HG02981 (cell line): ENCODE measurements around the gene GNAO1.
"Not testable (repeated sequence)": the region's sequence is repeated elsewhere in the genome, so short reads cannot be mapped to it uniquely, and the experiment has no call there.

Experiments used
- ATAC-seq: cut with Tn5 transposase; IDR thresholded peaks from one replicate; pipeline ENCODE4 v1.9.1; 2021; ENCODE audit warnings: mild to moderate bottlenecking, moderate library complexity; ENCODE audit not compliant: unreplicated experiment

The GNAO1 gene

GRCh38 chr16:56357241-56357764 lies 166.0 kb downstream of the GNAO1 start:
- no peak for ATAC-seq

GRCh38 chr16:56357765-56358322 lies 166.6 kb downstream of the GNAO1 start:
- ATAC-seq = no peak

- ATAC-seq = no peak
These were observed 169.1 kb downstream of the GNAO1 start for GRCh38 chr16:56360117-56361008.

GRCh38 chr16:56362057-56362655 lies 170.9 kb downstream of the GNAO1 start:
- ATAC-seq = no peak

GRCh38 chr16:56362706-56363105 lies 171.4 kb downstream of the GNAO1 start:
- ATAC-seq = no peak

GRCh38 chr16:56363181-56363716 lies 172.0 kb downstream of the GNAO1 start:
- ATAC-seq = no peak

- no peak for ATAC-seq
These were observed 172.7 kb downstream of the GNAO1 start for GRCh38 chr16:56363781-56364565.

GRCh38 chr16:56364865-56365264 lies 173.6 kb downstream of the GNAO1 start:
- ATAC-seq = no peak

GRCh38 chr16:56365552-56365951 lies 174.3 kb downstream of the GNAO1 start:
- no peak for ATAC-seq

GRCh38 chr16:56366945-56367344 lies 175.7 kb downstream of the GNAO1 start:
- no peak for ATAC-seq

- ATAC-seq = no peak
These were observed 176.5 kb downstream of the GNAO1 start for GRCh38 chr16:56367764-56368163.

- ATAC-seq = no peak
These were observed 177.3 kb downstream of the GNAO1 start for GRCh38 chr16:56368545-56368944.

GRCh38 chr16:56369202-56369601 lies 177.9 kb downstream of the GNAO1 start:
- ATAC-seq = no peak

GRCh38 chr16:56370185-56370874 lies 179.0 kb downstream of the GNAO1 start:
- ATAC-seq = no peak

GRCh38 chr16:56370875-56371659 lies 179.8 kb downstream of the GNAO1 start:
- no peak for ATAC-seq

GRCh38 chr16:56371660-56371937 lies 180.3 kb downstream of the GNAO1 start:
- no peak for ATAC-seq

GRCh38 chr16:56372013-56372634 lies 180.8 kb downstream of the GNAO1 start:
- no peak for ATAC-seq

GRCh38 chr16:56373003-56373402 lies 181.7 kb downstream of the GNAO1 start:
- ATAC-seq = no peak

- ATAC-seq = not testable (repeated sequence)
These were observed 184.5 kb downstream of the GNAO1 start for GRCh38 chr16:56375792-56376191.
